Measurements from ENCODE around the gene ROR1. TPM values are rescaled to one million over a fixed set of nuclear protein-coding genes. Genes with fewer than 3 reads are reported as not detected.

Gene ROR1
- polyA plus RNA-seq, 1 experiment: 7.1 TPM

DNA sequence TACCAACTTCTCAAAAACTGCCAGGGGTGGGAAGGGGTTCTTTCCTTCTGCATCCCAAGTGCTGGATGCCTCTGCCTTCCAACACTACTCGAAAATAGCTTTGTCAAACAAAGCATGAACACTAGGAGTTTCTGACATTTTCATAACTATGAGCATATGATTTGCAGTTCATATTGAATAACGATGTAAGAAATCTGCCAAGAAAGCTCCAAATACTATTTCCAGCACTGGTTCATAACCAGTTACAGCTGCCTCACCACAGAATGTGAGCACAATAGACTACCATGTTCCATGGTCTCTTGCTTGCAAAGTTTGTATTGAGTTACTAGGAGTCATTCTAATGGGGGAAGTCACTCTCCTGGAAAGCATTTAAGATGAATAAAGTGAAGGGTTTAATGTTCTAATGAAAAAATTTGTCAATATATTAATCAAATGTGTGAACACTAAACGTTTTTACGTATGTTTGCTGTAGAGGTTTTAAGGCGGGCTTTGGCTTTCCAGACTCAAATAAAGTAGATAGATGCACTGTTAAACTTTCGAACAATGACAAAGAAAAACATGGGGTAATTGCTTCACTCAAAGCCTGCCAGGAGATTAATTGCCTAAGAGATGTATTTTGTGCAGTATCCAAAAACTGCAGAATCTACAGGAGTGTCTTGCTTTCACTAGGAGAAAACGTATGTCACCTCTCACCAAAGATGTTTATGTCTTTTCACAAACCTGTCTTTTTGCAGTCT is 351.1 kb downstream of the ROR1 start:
- Histone ChIP-seq H3K27ac (ENCODE audit: low read depth, low read length) (no peak overlapping the region), H3K4me3 (ENCODE audit: low read depth, low read length) (no peak overlapping the region), H3K9me3 (ENCODE audit: control insufficient read depth, insufficient read depth, low read length) (no peaks in the 10 kb centered on the region), H3K27me3 (ENCODE audit: control insufficient read depth, insufficient read depth, low read length) (peaks cover 6% of the 10 kb centered on the region)
- CTCF ChIA-PET: interaction anchor here (2.6 kb wide), 1 partner anchor 12 kb away, joined by 21 read pairs; no protein-coding TSS in a partner anchor
- no peak for TF ChIP-seq CTCF (IDR thresholded peaks at IDR 0.05; ENCODE audit: low read depth, low read length)
- POLR2A ChIA-PET: no interaction called here
- DNase-seq (ENCODE audit: low read depth, low spot score): no peak

- Histone ChIP-seq H3K4me3 (ENCODE audit: low read depth, low read length) (no peak overlapping the region), H3K9me3 (ENCODE audit: control insufficient read depth, insufficient read depth, low read length) (no peaks in the 10 kb centered on the region), H3K27me3 (ENCODE audit: control insufficient read depth, insufficient read depth, low read length) (peaks cover 8% of the 10 kb centered on the region), H3K27ac (ENCODE audit: low read depth, low read length) (no peak overlapping the region)
- DNase-seq (ENCODE audit: low read depth, low spot score): no peak
- ChIA-PET POLR2A (no interaction called here), CTCF (interaction anchor here (1.1 kb wide), 1 partner anchor 435 kb away, joined by 3 read pairs; no protein-coding TSS in a partner anchor)
- no peak for TF ChIP-seq CTCF (IDR thresholded peaks at IDR 0.05; ENCODE audit: low read depth, low read length)
Measured at GRCh38 chr1:64126581-64126980, 352.8 kb downstream of the ROR1 start.

GRCh38 chr1:64127297-64127696 is 353.5 kb downstream of the ROR1 start:
- POLR2A ChIA-PET: no interaction called here
- CTCF ChIA-PET: interaction anchor here (1.1 to 1.2 kb wide), 2 partner anchors 10 to 435 kb away, joined by 3 to 5 read pairs; no protein-coding TSS in a partner anchor
- no peak overlapping the region for H3K4me3 ChIP-seq (ENCODE audit: low read depth, low read length)
- peaks cover 8% of the 10 kb centered on the region for H3K27me3 ChIP-seq (ENCODE audit: control insufficient read depth, insufficient read depth, low read length)
- H3K9me3 ChIP-seq (ENCODE audit: control insufficient read depth, insufficient read depth, low read length): no peaks in the 10 kb centered on the region
- TF ChIP-seq CTCF (IDR thresholded peaks at IDR 0.05; ENCODE audit: low read depth, low read length): no peak
- no peak overlapping the region for H3K27ac ChIP-seq (ENCODE audit: low read depth, low read length)
- DNase-seq (ENCODE audit: low read depth, low spot score): no peak

DNA sequence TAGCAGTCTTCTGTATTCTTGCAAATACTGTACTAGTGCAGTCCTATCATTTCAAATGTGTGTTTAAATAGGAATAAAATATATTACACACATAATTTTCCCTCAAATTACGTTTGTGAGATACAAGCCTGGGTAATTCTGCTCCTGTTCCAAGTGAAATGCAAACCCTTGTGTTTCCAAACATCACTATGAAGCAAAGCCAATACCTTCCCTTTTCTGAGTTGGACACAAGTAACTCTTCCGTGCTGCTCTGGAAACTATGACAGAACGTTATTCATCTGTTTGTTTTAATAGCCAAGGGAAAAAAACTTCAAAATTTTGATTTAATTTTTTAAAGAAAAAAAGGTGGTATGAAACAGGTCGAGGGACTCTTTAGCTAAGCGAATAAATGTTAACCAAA is 355.9 kb downstream of the ROR1 start:
- H3K9me3 ChIP-seq (ENCODE audit: control insufficient read depth, insufficient read depth, low read length): no peaks in the 10 kb centered on the region
- ChIA-PET POLR2A (no interaction called here), CTCF (interaction anchor here (0.8 kb wide), 1 partner anchor 453 kb away, joined by 3 read pairs; no protein-coding TSS in a partner anchor)
- no peak for DNase-seq (ENCODE audit: low read depth, low spot score)
- H3K27me3 ChIP-seq (ENCODE audit: control insufficient read depth, insufficient read depth, low read length): peaks cover 5% of the 10 kb centered on the region
- no peak overlapping the region for H3K27ac ChIP-seq (ENCODE audit: low read depth, low read length)
- no peak overlapping the region for H3K4me3 ChIP-seq (ENCODE audit: low read depth, low read length)
- no peak for TF ChIP-seq CTCF (IDR thresholded peaks at IDR 0.05; ENCODE audit: low read depth, low read length)

GRCh38 chr1:64131155-64131554 is 357.3 kb downstream of the ROR1 start:
- Histone ChIP-seq H3K27ac (ENCODE audit: low read depth, low read length) (no peak overlapping the region), H3K9me3 (ENCODE audit: control insufficient read depth, insufficient read depth, low read length) (no peaks in the 10 kb centered on the region), H3K4me3 (ENCODE audit: low read depth, low read length) (no peak overlapping the region), H3K27me3 (ENCODE audit: control insufficient read depth, insufficient read depth, low read length) (peaks cover 5% of the 10 kb centered on the region)
- POLR2A ChIA-PET: no interaction called here
- TF ChIP-seq CTCF (IDR thresholded peaks at IDR 0.05; ENCODE audit: low read depth, low read length): no peak
- DNase-seq (ENCODE audit: low read depth, low spot score): no peak
- CTCF ChIA-PET: interaction anchor here (0.5 kb wide), 1 partner anchor 1930 kb away, joined by 6 read pairs; no protein-coding TSS in a partner anchor
